NCI-H345 (cell line): ENCODE measurements around the gene CDC27.

Source experiments
- DNase-seq: peaks from one replicate; lab custom pipeline; 2025; lab: John Stamatoyannopoulos, UW

Gene CDC27

DNA sequence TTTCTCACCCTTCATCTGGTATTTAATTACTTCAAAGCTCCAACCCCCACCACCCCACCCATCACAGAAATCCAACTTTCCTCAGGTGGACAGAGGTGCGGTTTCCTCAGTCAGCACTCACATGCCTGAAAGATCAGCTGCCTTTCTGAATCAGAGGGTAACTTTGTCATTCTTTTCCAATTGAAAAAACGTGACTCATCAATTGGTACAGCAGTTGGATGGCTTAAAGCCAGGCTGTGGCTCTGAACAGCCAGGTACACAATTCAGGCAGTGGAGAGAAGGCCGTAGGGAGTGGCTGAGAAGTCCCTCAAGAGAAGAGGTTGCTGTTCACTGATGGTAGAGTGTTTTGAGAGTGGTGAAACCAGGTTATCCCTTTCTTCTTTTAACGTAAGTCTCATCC lies 118.8 kb downstream of the CDC27 start:
- DNase-seq = peak; percentile 5
